GM18507 (cell line): ENCODE data around the gene SSTR4.
"Not testable (repeated sequence)": the region's sequence is repeated elsewhere in the genome, so short reads cannot be mapped to it uniquely, and the experiment has no call there.

Experiments
- DNase-seq: peaks from one replicate; pipeline ENCODE4 v3.0.0; 2011; ENCODE audit warnings: low read depth; ENCODE audit not compliant: insufficient read length; ENCODE audit errors: extremely low spot score
- FAIRE-seq: peaks from 2 replicates; lab custom pipeline; 2011; peaks lifted over from hg19 to GRCh38; lab: Jason Lieb, UNC

The SSTR4 gene

GRCh38 chr20:23034721-23035671 is at the start of gene SSTR4:
SSTR4 (plus strand) TSS chr20:23035312; CDS start chr20:23035484, 172 bp downstream.
- DNase-seq, result no peak

GRCh38 chr20:22986601-22987000 is 48.5 kb upstream of the SSTR4 start:
- DNase-seq (no peak), FAIRE-seq (no peak)

More at GRCh38 chr20:23034721-23035671, at the start of gene SSTR4:
- no peak for FAIRE-seq

- not testable (repeated sequence) for FAIRE-seq, DNase-seq
Observed at GRCh38 chr20:22991424-22991823, 43.7 kb upstream of the SSTR4 start.

GRCh38 chr20:22993823-22994222 is 41.3 kb upstream of the SSTR4 start:
- FAIRE-seq (no peak), DNase-seq (no peak)

GRCh38 chr20:22995923-22996322 is 39.2 kb upstream of the SSTR4 start:
- DNase-seq (no peak), FAIRE-seq (no peak)

GRCh38 chr20:22998476-22998875 is 36.6 kb upstream of the SSTR4 start:
- FAIRE-seq (no peak), DNase-seq (no peak)

GRCh38 chr20:22999756-23000155 is 35.4 kb upstream of the SSTR4 start:
- DNase-seq (no peak), FAIRE-seq (no peak)

- DNase-seq (no peak), FAIRE-seq (no peak)
Observed at GRCh38 chr20:23000232-23000947, 34.7 kb upstream of the SSTR4 start.

GRCh38 chr20:23002276-23002675 is 32.8 kb upstream of the SSTR4 start:
- no peak for DNase-seq
- FAIRE-seq, result no peak

GRCh38 chr20:23003077-23003635 is 32.0 kb upstream of the SSTR4 start:
- DNase-seq (no peak), FAIRE-seq (no peak)

GRCh38 chr20:23003881-23004460 is 31.1 kb upstream of the SSTR4 start:
- DNase-seq, result no peak
- FAIRE-seq, result no peak

GRCh38 chr20:23005776-23006175 is 29.3 kb upstream of the SSTR4 start:
- FAIRE-seq (no peak), DNase-seq (no peak)

- no peak for FAIRE-seq
- no peak for DNase-seq
Observed at GRCh38 chr20:23007462-23007861, 27.6 kb upstream of the SSTR4 start.

- no peak for DNase-seq
- FAIRE-seq, result no peak
Observed at GRCh38 chr20:23007886-23008655, 27.0 kb upstream of the SSTR4 start.

- DNase-seq (no peak), FAIRE-seq (no peak)
Observed at GRCh38 chr20:23008667-23009066, 26.4 kb upstream of the SSTR4 start.

- FAIRE-seq (no peak), DNase-seq (no peak)
Observed at GRCh38 chr20:23009636-23010035, 25.5 kb upstream of the SSTR4 start.

- FAIRE-seq, result no peak
- DNase-seq, result no peak
Observed at GRCh38 chr20:23010096-23010495, 25.0 kb upstream of the SSTR4 start.

GRCh38 chr20:23011008-23011721 is 23.9 kb upstream of the SSTR4 start:
- FAIRE-seq (no peak), DNase-seq (no peak)

GRCh38 chr20:23013429-23013828 is 21.7 kb upstream of the SSTR4 start:
- FAIRE-seq (no peak), DNase-seq (no peak)
